Measurements from ENCODE around the gene CALM1.
A peak's percentile ranks its signal among the peaks of the same experiment; 100 is the strongest.
"Not testable (repeated sequence)": the region's sequence is repeated elsewhere in the genome, so short reads cannot be mapped to it uniquely, and the experiment has no call there.

CALM1 gene

GRCh38 chr14:90383731-90384542 lies 12.9 kb upstream of the CALM1 start:
- peak; percentile 83 for DNase-seq

- DNase-seq: no peak
Measured at GRCh38 chr14:90384543-90384911, 12.3 kb upstream of the CALM1 start.

GRCh38 chr14:90386321-90386720 lies 10.5 kb upstream of the CALM1 start:
- DNase-seq: no peak

- no peak for DNase-seq
Measured at GRCh38 chr14:90387206-90387760, 9.5 kb upstream of the CALM1 start.

- no peak for DNase-seq
Measured at GRCh38 chr14:90388437-90388836, 8.4 kb upstream of the CALM1 start.

- DNase-seq: no peak
Measured at GRCh38 chr14:90388982-90389381, 7.8 kb upstream of the CALM1 start.

- DNase-seq: no peak
Measured at GRCh38 chr14:90393966-90394365, 2.9 kb upstream of the CALM1 start.

GRCh38 chr14:90394782-90395181 lies 2.0 kb upstream of the CALM1 start:
- DNase-seq: not testable (repeated sequence)

- peak; percentile 81 for DNase-seq
Measured at GRCh38 chr14:90397425-90398314, 841 bp downstream of the CALM1 start.

- peak; percentile 65 for DNase-seq
Measured at GRCh38 chr14:90398315-90398839, 1.5 kb downstream of the CALM1 start.

GRCh38 chr14:90398841-90399540 lies 2.2 kb downstream of the CALM1 start:
- DNase-seq: no peak

- DNase-seq: peak; percentile 91
Measured at GRCh38 chr14:90399541-90400444, 3.0 kb downstream of the CALM1 start.

- no peak for DNase-seq
Measured at GRCh38 chr14:90400904-90401561, 4.2 kb downstream of the CALM1 start.

GRCh38 chr14:90402016-90402415 lies 5.2 kb downstream of the CALM1 start:
- DNase-seq: no peak

- DNase-seq: no peak
Measured at GRCh38 chr14:90403065-90403464, 6.2 kb downstream of the CALM1 start.

- DNase-seq: no peak
Measured at GRCh38 chr14:90405101-90405500, 8.3 kb downstream of the CALM1 start.

- DNase-seq: no peak
Measured at GRCh38 chr14:90405755-90406154, 8.9 kb downstream of the CALM1 start.

- no peak for DNase-seq
Measured at GRCh38 chr14:90406384-90406798, 9.6 kb downstream of the CALM1 start.

- DNase-seq: no peak
Measured at GRCh38 chr14:90407230-90407629, 10.4 kb downstream of the CALM1 start.

- no peak for DNase-seq
Measured at GRCh38 chr14:90408713-90409112, 11.9 kb downstream of the CALM1 start.

- DNase-seq: peak; percentile 72
Measured at GRCh38 chr14:90409209-90409730, 12.4 kb downstream of the CALM1 start.
